HG02759 (cell line): ENCODE data around the gene RBPMS2.
"Not testable (repeated sequence)": the region's sequence is repeated elsewhere in the genome, so short reads cannot be mapped to it uniquely, and the experiment has no call there.

Experiments used
- ATAC-seq: cut with Tn5 transposase; IDR thresholded peaks from one replicate; pipeline ENCODE4 v1.9.1; 2021; ENCODE audit warnings: mild to moderate bottlenecking, moderate library complexity; ENCODE audit not compliant: unreplicated experiment

Gene RBPMS2

GRCh38 chr15:64755427-64755940, 19.9 kb downstream of the RBPMS2 start:
- ATAC-seq: peak; percentile 6

- ATAC-seq: peak; percentile 61
Observed at GRCh38 chr15:64754663-64755426, 20.5 kb downstream of the RBPMS2 start.

- peak; percentile 57 for ATAC-seq
Observed at GRCh38 chr15:64753480-64754185, 21.8 kb downstream of the RBPMS2 start.

GRCh38 chr15:64751464-64751863, 23.9 kb downstream of the RBPMS2 start:
- no peak for ATAC-seq

GRCh38 chr15:64749999-64750657, 25.3 kb downstream of the RBPMS2 start:
- no peak for ATAC-seq

GRCh38 chr15:64749167-64749566, 26.2 kb downstream of the RBPMS2 start:
- no peak for ATAC-seq

- ATAC-seq: no peak
Observed at GRCh38 chr15:64748251-64748650, 27.1 kb downstream of the RBPMS2 start.

- ATAC-seq: no peak
Observed at GRCh38 chr15:64747578-64747977, 27.8 kb downstream of the RBPMS2 start.

- no peak for ATAC-seq
Observed at GRCh38 chr15:64746921-64747320, 28.5 kb downstream of the RBPMS2 start.

GRCh38 chr15:64746356-64746755, 29.0 kb downstream of the RBPMS2 start:
- no peak for ATAC-seq

- ATAC-seq: no peak
Observed at GRCh38 chr15:64743691-64744090, 31.7 kb downstream of the RBPMS2 start.

GRCh38 chr15:64742921-64743320, 32.5 kb downstream of the RBPMS2 start:
- no peak for ATAC-seq

GRCh38 chr15:64742385-64742784, 33.0 kb downstream of the RBPMS2 start:
- ATAC-seq: no peak

- not testable (repeated sequence) for ATAC-seq
Observed at GRCh38 chr15:64741708-64742107, 33.7 kb downstream of the RBPMS2 start.

- no peak for ATAC-seq
Observed at GRCh38 chr15:64740311-64741170, 34.8 kb downstream of the RBPMS2 start.

- no peak for ATAC-seq
Observed at GRCh38 chr15:64739577-64740143, 35.7 kb downstream of the RBPMS2 start.

- no peak for ATAC-seq
Observed at GRCh38 chr15:64739156-64739555, 36.2 kb downstream of the RBPMS2 start.

GRCh38 chr15:64738226-64739095, 36.9 kb downstream of the RBPMS2 start:
- no peak for ATAC-seq

- no peak for ATAC-seq
Observed at GRCh38 chr15:64732156-64732860, 43.1 kb downstream of the RBPMS2 start.
